NCI-H187 (cell line): ENCODE measurements around the gene PLXDC1.
"Not testable (repeated sequence)": the region's sequence is repeated elsewhere in the genome, so short reads cannot be mapped to it uniquely, and the experiment has no call there.

Source experiments
- DNase-seq, 2 experiments: peaks; one replicate each; lab custom pipeline; 2025; lab: John Stamatoyannopoulos, UW

PLXDC1 gene

DNA sequence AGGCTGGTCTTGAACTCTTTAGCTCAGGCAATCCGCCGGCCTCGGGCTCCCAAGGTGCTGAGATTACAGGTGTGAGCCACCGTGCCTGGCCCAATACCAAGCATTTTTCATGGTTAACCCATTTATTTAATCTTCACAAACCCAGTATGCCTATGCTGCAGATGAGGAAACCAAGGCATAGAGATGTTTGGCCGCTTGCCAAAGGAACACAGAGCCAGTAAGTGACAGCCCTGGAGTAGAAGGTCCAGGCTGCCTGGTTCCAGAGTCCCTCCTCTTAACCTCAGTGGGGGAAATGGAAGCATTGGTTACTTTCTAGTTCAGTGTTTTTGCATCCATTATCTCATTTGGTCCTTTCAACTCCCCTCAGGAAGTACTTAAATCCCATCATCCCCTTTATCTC, 29.9 kb upstream of the PLXDC1 start:
- DNase-seq: no peak

DNA sequence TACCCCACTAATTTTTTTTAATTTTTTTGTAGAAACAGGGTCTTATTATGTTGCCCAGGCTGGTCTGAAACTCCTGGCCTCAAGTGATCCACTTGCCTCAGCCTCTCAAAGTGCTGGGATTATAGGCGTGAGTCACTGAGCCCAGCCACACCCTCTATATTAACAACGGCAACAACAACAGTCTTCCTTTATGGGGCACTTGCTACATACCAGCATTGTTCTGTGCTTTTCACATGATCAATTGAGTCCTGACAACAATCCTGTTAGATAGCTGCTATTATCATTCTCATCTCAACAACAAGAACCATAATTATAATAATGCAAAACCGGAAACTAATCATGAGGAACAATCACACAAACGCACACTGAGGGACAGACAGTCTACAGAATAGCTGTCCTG, 27.1 kb upstream of the PLXDC1 start:
- DNase-seq: no peak

DNA sequence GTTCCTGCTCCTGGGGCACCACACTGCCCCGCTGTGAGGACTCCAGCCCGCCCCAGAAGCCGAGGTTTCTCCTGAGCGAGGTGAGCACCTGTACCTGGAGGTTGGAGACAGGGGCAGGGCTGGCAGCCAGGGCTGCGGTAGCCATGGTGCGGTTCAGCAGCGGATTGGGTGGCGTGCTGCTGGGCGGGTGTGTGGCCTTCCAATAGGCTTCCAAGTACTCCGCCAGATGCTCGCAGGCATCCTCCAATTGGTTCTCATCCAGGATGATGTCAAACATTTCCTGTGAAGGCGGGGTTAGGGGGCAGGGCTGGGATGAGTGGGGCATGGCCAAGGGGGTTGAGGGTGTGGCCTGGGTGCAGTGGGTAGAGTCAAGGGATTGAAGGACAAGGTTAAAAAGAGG, 25.8 kb upstream of the PLXDC1 start:
- no peak for DNase-seq

DNA sequence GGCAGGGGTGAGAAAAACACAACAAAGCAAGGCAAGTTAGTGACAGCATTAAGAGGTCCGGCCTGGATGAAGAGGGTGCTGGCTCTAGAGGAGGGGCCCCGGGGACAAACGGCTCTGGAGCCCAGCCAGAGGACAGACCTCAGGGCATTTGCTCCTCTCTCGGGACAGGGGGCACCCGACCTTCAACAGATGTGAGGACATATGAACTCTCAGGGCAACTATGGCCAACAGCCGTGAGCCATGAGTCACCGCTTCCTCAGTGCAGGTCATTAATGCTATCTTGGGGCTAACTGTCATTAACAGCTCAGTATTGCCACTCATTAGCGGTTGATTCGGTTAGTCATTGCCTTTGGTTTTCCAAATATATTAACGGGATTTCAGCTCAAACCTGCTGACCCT, 24.3 kb upstream of the PLXDC1 start:
- no peak for DNase-seq

DNA sequence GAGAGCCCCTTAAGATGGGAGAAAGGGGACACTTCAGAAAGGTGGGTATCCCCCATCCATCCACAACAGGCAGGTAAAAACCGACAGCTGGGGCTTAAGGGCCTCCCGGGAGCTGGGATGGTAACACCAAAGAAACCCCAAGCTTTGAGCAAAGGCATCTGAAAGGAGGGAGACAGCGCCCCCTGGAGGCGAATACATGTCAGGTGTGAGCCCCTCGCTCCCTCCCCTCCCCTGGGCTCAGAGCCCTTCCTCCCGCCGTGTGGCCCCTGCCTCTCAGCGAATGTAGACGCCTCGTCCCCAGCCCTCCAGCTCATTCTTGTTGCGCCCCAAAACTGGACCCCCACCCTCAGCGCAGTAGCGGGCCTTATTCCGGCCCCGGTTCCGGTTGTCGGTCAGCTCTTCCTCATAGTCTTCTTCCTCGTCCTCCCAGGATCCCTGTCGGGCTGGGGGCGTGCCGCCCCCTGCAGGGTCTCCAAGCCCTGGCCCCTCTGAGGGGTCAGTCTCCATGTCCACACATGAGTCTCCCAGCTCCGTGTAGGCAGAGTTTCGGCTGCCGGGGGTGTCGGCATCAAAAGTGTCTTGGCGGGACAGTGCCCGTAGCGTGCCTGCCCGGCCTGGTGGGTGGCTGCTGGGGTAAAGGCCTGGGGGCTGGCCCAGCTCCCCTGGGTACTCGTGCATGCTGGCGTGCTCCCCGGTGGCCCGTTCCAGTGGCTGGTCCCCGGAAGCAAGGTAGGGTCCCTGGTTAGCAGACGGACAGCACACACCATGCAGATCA, 23.7 kb upstream of the PLXDC1 start:
- peak in 1 of 2 experiments; percentile 40 for DNase-seq

DNA sequence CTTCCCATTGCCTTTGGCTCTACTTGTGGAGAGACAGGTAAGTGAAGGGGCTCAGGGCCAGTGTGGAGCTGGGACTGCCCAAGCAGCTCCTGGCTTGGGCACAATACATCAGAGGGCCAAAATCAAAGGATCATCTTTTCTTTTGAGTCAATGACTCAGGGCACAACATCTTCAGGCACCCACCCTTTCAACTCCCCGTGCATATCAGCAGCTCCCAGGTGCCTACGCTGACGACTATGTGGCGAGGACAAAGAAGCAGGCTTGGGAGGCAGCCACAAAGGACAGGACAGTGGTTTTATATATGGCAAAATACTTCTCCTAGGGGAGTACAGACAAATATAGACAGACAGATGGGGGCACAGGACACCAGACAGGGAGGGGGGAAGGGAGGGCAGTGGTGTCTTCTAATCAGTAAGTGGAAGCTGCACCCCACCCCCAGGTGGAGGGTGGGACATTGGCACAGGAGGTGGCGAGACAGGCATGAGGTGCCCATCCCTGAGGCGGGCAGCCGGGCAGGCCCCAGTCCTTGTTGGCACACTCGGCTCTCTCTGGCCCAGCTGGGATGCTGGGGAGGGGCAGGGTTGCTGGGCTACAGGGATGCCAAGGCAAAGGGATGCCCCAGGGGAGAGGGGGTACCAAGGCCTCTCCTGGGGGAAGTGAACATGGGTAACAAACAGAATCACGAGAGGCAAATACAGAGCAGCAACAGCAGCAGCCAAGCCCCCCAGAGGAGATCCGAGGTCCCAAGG, 22.3 kb upstream of the PLXDC1 start:
- no peak for DNase-seq

DNA sequence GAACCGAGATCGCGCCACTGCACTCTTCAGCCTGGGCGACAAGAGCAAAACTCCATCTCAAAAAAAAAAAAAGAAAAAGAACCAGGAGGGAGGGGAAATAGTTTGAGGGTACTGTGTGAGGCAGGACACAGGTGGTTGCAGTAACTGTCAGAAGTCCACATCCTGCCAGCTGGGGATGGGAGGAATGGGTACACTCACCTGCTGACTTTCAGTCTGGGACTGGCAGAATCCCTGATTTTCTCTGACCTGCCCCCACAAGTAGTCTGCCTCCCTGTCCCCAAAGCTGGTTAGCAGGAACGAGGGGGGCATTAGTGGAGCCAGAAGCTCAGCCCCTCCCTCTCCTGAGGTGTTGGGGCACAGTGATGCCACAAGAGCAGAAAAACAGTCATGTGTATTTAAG, 21.6 kb upstream of the PLXDC1 start:
- no peak for DNase-seq

DNA sequence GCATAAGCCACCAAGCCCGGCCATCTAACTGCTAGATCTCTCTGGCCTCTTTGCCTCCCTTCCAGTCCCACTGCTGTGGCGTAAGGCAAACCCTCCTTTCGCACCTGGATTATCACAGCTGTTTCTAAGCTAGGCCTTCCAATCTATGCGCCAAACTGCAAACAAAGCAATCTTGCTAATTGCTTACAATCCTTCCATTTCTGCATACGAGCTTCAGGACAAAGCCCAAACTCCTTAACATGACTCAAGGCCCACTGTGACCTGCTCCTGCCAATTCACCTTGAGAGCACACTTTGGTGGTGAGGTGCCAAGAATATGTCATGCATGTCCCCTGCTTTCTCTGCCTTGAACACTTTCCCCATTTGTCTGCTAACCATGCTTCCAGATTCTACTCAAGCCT, 20.5 kb upstream of the PLXDC1 start:
- no peak for DNase-seq

DNA sequence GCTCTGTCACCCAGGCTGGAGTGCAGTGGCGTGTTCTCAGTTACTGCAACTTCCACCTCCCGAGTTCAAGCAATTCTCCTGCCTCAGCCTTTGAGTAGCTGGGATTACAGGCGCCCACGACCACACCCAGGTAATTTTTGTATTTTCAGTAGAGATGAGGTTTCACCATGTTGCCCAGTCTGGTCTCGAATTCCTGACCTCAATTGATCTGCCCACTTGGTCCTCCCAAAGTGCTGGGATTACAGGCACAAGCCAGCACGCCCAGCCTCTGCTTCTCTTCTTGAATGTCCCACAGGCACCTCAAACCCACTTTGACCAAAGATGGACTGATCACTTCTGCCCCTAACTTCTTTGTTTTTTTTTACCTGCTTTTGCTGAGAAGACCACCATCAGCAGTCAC, 19.1 kb upstream of the PLXDC1 start:
- DNase-seq: no peak

DNA sequence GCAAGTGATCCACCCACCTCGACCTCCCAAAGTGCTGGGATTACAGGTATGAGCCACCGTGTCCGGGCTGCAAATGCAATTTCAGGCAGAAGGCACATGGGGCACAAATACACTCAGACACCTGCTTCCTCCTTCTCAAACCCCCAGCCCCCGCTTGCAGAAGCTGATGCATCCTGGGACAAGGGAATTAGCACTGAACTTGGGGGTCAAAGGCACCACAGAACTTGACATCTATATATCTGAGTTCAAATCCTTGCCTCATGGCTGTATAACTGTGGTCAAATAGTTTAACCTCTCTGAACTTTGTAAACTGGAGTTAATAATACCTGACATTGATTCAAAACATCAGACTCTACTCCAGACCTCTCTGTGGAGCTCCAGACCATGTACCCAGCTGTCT, 18.7 kb upstream of the PLXDC1 start:
- no peak for DNase-seq

DNA sequence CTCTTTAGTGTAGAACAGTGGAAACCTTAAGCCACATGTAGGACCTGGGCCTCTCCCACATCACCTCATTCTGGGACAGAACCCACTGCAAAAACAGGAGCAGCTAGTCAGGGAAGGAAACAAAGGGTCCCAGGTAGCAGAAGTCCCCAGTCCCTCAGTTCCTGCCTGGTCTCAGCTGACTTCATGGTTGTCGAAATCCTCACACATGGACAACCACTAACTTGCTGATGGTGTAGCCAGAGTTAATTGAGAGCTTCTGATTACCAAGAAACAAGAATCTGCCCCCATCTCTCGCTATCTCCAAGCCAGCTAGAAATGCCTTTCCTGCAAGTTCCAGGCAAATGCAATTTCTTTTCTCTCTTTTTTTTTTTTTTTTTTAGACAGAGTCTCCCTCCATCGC, 18.1 kb upstream of the PLXDC1 start:
- DNase-seq: no peak

DNA sequence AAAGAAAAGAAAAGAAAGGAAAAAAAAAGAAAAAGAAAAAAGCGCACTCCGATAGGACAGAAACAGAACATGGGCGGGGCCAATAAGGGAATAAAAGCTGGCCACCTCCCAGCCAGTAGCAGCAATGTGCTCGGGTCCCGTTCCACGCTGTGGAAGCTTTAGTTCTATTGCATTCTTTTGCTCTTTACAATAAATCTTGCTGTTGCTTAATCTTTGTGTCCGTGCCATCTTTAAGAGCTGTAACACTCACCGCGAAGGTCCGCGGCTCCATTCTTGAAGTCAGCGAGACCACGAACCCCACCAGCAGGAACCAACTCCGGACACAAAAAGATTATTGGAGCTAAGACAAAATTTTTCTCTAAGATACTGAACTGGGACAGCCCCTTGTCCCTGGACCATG, 17.7 kb upstream of the PLXDC1 start:
- no peak for DNase-seq

DNA sequence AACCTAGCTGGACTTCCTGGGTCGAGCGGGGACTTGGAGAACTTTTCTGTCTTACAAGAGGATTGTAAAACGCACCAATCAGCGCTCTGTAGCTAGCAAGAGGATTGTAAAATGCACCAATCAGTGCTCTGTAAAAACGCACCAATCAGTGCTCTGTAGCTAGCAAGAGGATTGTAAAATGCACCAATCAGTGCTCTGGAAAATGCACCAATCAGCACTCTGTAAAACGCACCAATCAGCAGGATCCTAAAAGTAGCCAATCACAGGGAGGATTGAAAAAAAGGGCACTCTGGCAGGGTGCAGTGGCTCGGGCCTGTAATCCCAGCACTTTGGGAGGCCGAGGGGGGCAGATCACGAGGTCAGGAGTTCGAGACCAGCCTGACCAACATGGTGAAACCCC, 17.1 kb upstream of the PLXDC1 start:
- DNase-seq: not testable (repeated sequence)

DNA sequence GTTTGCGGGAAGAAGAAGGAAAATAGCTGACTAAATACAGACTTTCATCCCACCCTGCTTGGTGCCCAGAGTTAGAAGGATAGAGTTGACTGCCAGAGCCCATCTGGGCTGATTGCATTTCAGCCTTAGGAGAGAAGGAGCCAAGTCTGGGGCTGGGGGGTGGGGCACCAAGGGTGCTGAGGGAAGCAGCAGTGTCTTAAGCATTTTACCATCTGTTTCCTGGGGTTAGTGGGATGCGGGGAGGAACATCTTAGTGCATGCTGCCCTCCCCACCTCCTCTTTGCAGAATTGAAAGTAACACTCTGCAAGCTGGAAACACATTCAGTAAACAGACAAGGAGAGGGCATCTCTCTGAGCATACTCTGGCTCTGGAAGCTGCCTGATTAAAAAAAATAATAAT, 16.0 kb upstream of the PLXDC1 start:
- no peak for DNase-seq

DNA sequence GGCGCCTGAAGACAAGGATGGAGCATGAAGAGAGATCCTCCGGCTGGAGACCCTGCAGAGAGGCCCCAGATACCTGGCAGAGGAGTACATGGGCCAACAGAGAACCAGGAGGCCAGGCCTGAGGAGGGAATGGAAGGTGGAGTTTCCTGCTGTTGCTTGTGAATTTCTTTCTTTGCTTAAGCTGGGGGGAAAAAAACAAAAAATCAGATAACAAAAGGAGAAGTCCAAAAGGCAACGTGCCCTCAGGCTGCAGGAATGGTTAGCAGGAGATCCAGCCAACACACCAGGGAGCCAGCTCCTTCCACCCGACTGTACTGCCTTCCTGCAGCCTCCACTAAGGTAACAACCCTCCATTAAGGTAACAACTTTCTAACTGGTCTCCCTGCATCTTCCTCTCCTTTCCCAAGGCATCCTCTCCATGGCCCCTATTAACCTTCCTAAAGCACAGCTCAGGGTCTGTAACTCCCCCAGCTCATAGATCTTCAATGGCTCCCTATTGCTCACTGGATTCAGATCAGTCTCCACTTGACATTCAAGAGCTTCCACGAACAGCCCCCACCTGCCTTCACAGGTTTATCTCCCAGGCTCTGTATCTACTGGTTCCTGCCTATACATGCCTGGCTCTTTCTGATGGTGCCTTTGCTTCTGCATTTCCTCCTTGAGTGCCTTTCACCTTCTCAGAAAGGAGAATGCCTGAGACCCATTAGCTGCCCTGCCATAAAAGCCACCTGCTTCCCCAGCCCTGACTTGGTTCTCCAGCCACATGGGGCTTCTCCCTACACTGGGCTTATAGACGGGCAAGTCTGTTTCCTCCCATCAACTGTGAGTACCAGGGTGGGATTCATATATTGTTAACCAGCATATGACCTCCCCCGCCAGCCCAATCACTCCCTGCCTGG, 15.2 kb upstream of the PLXDC1 start:
- peak; percentile 13 to 61 for DNase-seq

DNA sequence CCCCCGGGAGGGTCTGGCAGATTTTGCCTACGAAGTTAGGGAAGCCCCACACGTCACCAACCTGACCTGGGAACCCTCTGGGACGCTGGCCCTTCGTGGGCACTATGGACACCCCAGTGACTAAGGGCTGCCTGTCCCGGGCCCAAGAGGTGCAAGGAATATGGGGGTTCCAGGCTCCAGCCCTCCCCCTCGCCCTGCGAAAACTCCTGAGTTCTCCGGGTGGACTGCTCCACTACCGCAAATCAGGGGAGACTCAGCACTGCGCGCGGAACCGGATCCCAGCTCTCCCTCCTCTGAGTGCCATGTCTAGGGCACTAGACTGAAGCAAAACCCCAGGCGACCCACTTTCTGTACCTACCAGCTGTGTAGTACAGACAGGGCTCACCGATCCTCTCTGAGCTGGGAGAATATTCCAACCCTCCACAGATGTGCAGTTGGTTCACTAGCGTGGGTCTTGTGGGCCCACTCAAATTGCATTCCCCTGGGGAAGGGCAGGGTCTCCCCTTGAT, 14.5 kb upstream of the PLXDC1 start, which contains the start of gene ARL5C:
Gene ARL5C (minus strand): TSS at position 321 of the 509 bp plus-strand sequence. CDS start 401 bp downstream, outside the sequence.
- DNase-seq: no peak

DNA sequence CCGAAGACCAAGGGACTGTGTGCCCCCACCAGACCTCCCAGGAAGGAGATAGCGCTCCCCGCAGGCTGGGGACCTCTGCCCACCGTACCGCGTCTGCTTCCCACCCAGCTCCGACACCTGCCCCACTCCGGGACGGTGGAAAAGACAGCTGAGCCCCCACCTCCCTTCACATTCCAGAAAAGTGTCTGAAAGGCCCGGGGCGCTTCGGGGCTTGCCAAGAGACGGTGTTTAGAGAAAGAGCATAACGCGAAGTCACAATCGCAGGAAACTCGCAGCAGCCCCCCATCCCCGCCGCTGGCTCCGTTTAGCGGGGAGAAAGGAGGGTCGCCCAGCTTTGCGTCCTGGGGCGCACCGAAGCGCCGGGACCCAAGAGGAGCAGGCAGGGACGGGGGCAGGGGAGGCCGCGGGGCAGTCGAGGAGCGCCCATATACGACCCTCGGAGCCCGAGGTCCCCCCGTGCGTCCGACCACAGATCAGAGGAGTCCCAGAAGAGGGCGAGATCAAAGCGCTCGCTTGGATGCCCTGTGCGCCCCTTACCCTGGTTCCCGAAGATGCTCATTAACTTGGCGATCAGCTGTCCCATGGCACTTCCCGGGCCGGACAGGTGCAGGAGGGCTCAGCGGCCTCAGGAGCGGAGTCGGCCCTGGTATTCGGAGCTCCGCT, 13.9 kb upstream of the PLXDC1 start:
- DNase-seq: no peak

DNA sequence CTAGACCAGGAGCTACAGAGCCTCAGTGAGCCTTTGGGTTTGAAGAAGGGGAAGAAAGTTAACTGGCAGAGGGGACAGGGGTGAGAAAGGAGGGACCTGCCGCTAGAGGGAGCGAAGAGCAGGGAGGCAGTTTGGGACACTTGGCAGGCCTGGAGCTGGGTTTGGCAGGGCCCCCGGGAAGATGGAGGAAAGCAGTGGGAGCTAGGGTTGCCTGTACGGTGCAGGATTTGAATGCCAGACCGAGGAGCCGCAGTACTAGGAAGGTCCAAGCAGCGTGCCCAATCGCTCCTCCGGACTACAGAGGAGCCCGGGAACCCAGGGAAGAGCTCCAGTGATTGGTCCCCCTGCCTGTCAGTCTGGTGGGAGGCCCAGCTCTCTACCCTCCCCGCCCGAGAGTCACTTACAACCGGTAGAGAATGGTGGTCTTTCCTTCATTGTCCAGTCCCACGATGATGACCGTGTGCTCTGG, 13.3 kb upstream of the PLXDC1 start:
- DNase-seq: peak in 1 of 2 experiments; percentile 11

DNA sequence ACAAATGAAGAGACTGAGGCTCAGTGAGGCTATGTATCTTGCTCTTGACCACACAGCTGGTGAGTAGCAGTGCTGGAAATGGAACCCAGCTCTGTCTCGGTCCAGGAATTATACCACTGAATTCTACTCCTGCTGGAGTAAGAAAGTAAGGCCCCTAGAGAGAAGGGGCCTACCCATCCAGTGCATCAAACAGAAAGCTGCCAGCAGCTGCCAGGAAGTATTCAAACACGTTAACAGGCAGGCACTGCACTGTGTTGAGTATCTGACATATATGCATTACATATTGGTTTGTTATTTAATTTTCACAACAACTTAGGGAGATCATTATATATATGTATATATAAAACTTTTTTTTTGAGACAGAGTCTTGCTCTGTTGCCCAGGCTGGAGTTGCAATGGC, 10.5 kb upstream of the PLXDC1 start:
- DNase-seq: no peak

DNA sequence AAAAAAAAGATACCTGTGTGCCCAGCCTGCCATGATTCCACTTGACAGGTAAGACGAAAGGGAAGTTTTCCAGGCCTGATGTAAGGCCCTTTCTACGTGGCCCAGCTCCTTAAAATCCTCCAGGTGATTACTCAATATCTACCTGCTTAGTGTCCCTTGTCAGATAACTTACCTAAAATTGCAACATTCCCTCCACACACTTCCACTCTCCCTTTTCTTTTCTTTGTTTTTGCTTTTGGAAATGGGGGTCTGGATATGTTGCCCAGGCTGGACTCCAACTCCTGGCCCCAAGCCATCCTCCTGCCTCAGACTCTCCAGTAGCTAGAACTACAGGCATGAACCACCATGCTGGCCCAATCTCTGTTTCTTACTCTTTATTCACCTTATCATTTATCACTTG, 7.2 kb upstream of the PLXDC1 start:
- no peak for DNase-seq

DNA sequence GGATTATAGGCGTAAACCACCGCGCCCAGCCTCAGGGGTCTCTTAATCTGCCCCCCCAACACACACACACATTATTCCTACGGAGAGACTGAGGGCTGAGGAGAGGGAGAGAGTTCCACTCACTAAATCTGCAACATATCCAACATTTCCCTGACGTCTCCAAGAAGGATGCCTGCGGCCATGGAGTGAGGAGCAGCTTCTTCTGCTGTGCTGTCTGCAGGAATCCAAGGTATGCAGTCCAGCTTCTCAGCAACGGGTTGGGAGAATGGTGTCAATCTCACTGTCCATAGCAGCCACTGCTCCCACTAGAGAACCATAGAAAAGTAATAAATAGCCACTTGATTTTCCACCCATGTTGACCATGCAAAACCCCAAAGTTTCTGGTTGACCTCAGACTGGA, 5.1 kb upstream of the PLXDC1 start:
- DNase-seq: no peak

DNA sequence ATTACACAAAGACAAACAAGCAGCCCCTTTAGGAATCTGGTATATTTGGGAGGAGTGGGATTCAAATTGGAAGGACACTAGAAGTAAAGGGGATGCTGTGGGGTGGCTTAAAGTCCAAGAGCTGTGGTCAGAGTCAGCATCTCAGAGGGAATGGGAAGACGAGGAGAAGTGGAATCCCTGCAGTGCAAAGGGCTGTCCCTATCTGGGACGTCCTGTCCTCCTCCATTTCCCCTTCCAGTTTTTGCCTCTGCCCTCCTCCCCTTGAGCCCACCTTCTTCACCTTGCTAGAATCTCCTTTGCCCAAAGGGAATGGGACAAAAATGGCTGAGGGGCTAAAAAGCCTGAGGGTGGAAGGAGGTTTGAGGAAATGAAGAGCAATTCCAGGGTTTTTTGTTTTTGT, 4.2 kb upstream of the PLXDC1 start:
- no peak for DNase-seq
